ENCODE results near the gene MCF2L. TPM values are rescaled to one million over a fixed set of nuclear protein-coding genes. Genes with fewer than 3 reads are reported as not detected.

The MCF2L gene
- total and polyA plus RNA-seq, 7 donors: 9.1 to 40.5 (median 20.3) TPM

DNA sequence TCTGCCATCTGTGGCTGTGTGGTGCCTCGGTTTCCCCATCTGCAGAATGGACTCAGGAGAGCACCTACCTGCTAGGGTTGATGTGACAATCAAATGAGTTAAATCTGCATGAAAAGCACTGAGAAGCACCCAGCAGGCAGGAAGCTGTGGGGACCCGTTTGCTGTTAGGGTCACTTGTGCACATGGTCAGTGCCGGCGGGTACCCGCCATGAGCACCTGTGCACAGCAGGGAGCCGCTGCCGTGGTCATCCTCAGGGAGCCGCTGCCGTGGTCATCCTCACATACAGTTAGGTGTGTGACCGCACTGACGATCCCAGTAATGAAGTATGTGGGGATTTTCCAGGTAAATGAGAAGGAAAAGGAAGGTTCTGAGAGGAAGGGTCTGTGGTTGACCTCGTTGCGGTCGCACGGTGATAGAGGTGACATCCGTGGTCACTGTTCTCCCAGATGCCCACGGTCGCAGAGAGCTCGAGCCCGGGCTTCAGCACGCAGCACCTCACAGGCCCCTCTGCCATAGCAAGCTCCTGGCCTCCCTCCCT is 6.5 kb downstream of the MCF2L start:
- intact Hi-C loops (cut with DNase I): no loop called here
- Histone ChIP-seq H3K27ac (no peak overlapping the region), H3K27me3 (ENCODE audit: insufficient read depth in 3 of 3, low read length in 2 of 3) (peaks cover 5 to 48% (median 7%) of the 10 kb centered on the region in 3 donors), H3K4me3 (no peak overlapping the region), H3K9me3 (no peaks in the 10 kb centered on the region), H3K36me3 (ENCODE audit: insufficient read depth in 1 of 2, low read depth in 1 of 2) (no peaks in the 10 kb centered on the region), H3K4me1 (no peaks in the 10 kb centered on the region)
- no peak for TF ChIP-seq CTCF (IDR thresholded peaks at IDR 0.05)
- peak in 1 of 2 donors; percentile 26 for DNase-seq
- no peak for ATAC-seq
- 90 to 91% (median 90%) methylated on average over 21 of the region's 21 CpGs for WGBS, 3 donors

- DNase-seq (no peak), ATAC-seq (no peak)
- TF ChIP-seq CTCF (IDR thresholded peaks at IDR 0.05): no peak
- WGBS, 3 donors: 85 to 88% (median 86%) methylated on average over 17 to 20 of the region's 20 CpGs
- no peaks in the 10 kb centered on the region for H3K4me1 ChIP-seq
- peaks cover 0 to 42% (median 6%) of the 10 kb centered on the region in 3 donors for H3K27me3 ChIP-seq (ENCODE audit: insufficient read depth in 3 of 3, low read length in 2 of 3)
- H3K27ac ChIP-seq: no peak overlapping the region
- no peaks in the 10 kb centered on the region for H3K9me3 ChIP-seq
- no peaks in the 10 kb centered on the region for H3K36me3 ChIP-seq (ENCODE audit: insufficient read depth in 1 of 2, low read depth in 1 of 2)
- intact Hi-C loops (cut with DNase I): no loop called here
- H3K4me3 ChIP-seq: no peak overlapping the region
Measured at GRCh38 chr13:112976526-112976925, 7.5 kb downstream of the MCF2L start.

GRCh38 chr13:112977091-112977490 is 8.1 kb downstream of the MCF2L start:
- WGBS, 3 donors: 62 to 73% (median 72%) methylated on average over 11 of the region's 11 CpGs

DNA sequence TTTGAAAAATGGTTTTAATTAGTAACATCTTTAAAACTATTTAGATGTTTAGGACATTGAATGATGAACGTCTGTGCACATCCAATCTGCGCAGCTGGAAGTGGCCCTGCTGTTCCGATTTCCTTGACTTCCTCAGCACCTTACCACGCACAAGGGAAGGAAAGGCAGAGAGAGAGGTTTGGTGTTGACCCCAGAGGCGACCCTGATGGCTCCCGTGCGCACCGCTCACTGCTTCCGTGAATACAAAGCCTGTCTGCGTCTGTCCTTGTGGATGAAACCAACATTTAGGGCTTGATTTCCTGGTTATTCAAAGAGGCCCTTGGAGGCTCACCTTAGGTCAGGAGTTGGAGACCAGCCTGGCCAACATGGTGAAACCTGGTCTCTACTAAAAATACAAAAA is 8.5 kb downstream of the MCF2L start:
- Histone ChIP-seq H3K36me3 (ENCODE audit: insufficient read depth in 1 of 2, low read depth in 1 of 2) (no peaks in the 10 kb centered on the region), H3K4me3 (no peak overlapping the region), H3K27ac (peak overlapping the region; percentile 30), H3K27me3 (ENCODE audit: insufficient read depth in 3 of 3, low read length in 2 of 3) (peaks cover 0 to 44% (median 5%) of the 10 kb centered on the region in 3 donors), H3K9me3 (no peaks in the 10 kb centered on the region), H3K4me1 (no peaks in the 10 kb centered on the region)
- DNase-seq (no peak), ATAC-seq (no peak)
- no peak for TF ChIP-seq CTCF (IDR thresholded peaks at IDR 0.05)
- 73 to 89% (median 74%) methylated on average over 10 of the region's 10 CpGs for WGBS, 3 donors
- intact Hi-C loops (cut with DNase I): no loop called here

More at GRCh38 chr13:112977091-112977490, 8.1 kb downstream of the MCF2L start:
- Histone ChIP-seq H3K4me3 (no peak overlapping the region), H3K36me3 (ENCODE audit: insufficient read depth in 1 of 2, low read depth in 1 of 2) (no peaks in the 10 kb centered on the region), H3K4me1 (no peaks in the 10 kb centered on the region), H3K27ac (no peak overlapping the region), H3K27me3 (ENCODE audit: insufficient read depth in 3 of 3, low read length in 2 of 3) (peaks cover 0 to 39% (median 3%) of the 10 kb centered on the region in 3 donors), H3K9me3 (no peaks in the 10 kb centered on the region)
- ATAC-seq: no peak
- DNase-seq: no peak
- TF ChIP-seq CTCF (IDR thresholded peaks at IDR 0.05): no peak
- intact Hi-C loops (cut with DNase I): no loop called here

Measured in psoas muscle (tissue), 8 donors.